Measurements from ENCODE around the gene TACC2. TPM values are rescaled to one million over a fixed set of nuclear protein-coding genes. Genes with fewer than 3 reads are reported as not detected.

TACC2 gene
- total RNA-seq, 4 donors from 2014 or later, result 63.1 to 102 (median 74.9) TPM

GRCh38 chr10:122163174-122164022, 174.4 kb downstream of the TACC2 start:
- Histone ChIP-seq H3K4me1 (peaks cover 0 to 98% (median 13%) of the 10 kb centered on the region in 3 donors), H3K27me3 (no peaks in the 10 kb centered on the region), H3K9me3 (no peaks in the 10 kb centered on the region), H3K27ac (peak overlapping the region in 3 of 4 donors; percentile 66 to 87 (median 83)), H3K4me3 (peak overlapping the region; percentile 20 to 57), H3K36me3 (no peaks in the 10 kb centered on the region)
- ATAC-seq, result peak; percentile 17
- 0% methylated on average over 2 of the region's 89 CpGs; no CpG with 5 or more reads in 1 of the 2 donors for WGBS, 2 donors (ENCODE audit: low coverage in 1 of 2)
- no peak for TF ChIP-seq POLR2AphosphoS5 (IDR thresholded peaks at IDR 0.05)
- TF ChIP-seq POLR2A (IDR thresholded peaks at IDR 0.05), result no peak
- no peak for TF ChIP-seq EP300 (IDR thresholded peaks at IDR 0.05)
- TF ChIP-seq CTCF (IDR thresholded peaks at IDR 0.05), result no peak

- H3K9me3 ChIP-seq, result no peaks in the 10 kb centered on the region
- peak; percentile 50 for ATAC-seq
- peak in 1 of 4 experiments; percentile 23 for TF ChIP-seq CTCF (IDR thresholded peaks at IDR 0.05)
- TF ChIP-seq EP300 (IDR thresholded peaks at IDR 0.05), result no peak
- WGBS, 2 donors (ENCODE audit: low coverage in 1 of 2), result no CpG with 5 or more reads among the region's 25 CpGs
- H3K36me3 ChIP-seq, result no peaks in the 10 kb centered on the region
- H3K27ac ChIP-seq, result peak overlapping the region in 3 of 4 donors; percentile 66 to 87 (median 83)
- peak overlapping the region; percentile 20 to 57 for H3K4me3 ChIP-seq
- peaks cover 0 to 100% (median 13%) of the 10 kb centered on the region in 3 donors for H3K4me1 ChIP-seq
- no peaks in the 10 kb centered on the region for H3K27me3 ChIP-seq
These were observed 175.1 kb downstream of the TACC2 start for GRCh38 chr10:122164023-122164601.

- Histone ChIP-seq H3K27ac (peak overlapping the region in 3 of 4 donors; percentile 66 to 87 (median 83)), H3K9me3 (no peaks in the 10 kb centered on the region), H3K4me3 (peak overlapping the region in 1 of 2 donors; percentile 57), H3K36me3 (no peaks in the 10 kb centered on the region), H3K27me3 (no peaks in the 10 kb centered on the region), H3K4me1 (peaks cover 0 to 100% (median 13%) of the 10 kb centered on the region in 3 donors)
- TF ChIP-seq CTCF (IDR thresholded peaks at IDR 0.05), result no peak
- no peak for TF ChIP-seq POLR2A (IDR thresholded peaks at IDR 0.05)
- TF ChIP-seq EP300 (IDR thresholded peaks at IDR 0.05), result no peak
- TF ChIP-seq POLR2AphosphoS5 (IDR thresholded peaks at IDR 0.05), result no peak
- ATAC-seq, result no peak
- WGBS, 2 donors (ENCODE audit: low coverage in 1 of 2), result 27 to 74% methylated on average over 16 to 17 of the region's 17 CpGs
These were observed 176.0 kb downstream of the TACC2 start for GRCh38 chr10:122164815-122165483.

GRCh38 chr10:122165484-122166276, 176.7 kb downstream of the TACC2 start:
- TF ChIP-seq EP300 (IDR thresholded peaks at IDR 0.05) (no peak), CTCF (IDR thresholded peaks at IDR 0.05) (no peak), POLR2AphosphoS5 (IDR thresholded peaks at IDR 0.05) (no peak), POLR2A (IDR thresholded peaks at IDR 0.05) (no peak)
- peak overlapping the region in 3 of 4 donors; percentile 66 to 87 (median 83) for H3K27ac ChIP-seq
- no peak for ATAC-seq
- no peak overlapping the region for H3K4me3 ChIP-seq
- H3K36me3 ChIP-seq, result no peaks in the 10 kb centered on the region
- no peaks in the 10 kb centered on the region for H3K27me3 ChIP-seq
- WGBS, 2 donors (ENCODE audit: low coverage in 1 of 2), result 61 to 75% methylated on average over 11 to 12 of the region's 13 CpGs
- H3K9me3 ChIP-seq, result no peaks in the 10 kb centered on the region
- H3K4me1 ChIP-seq, result peaks cover 0 to 100% (median 17%) of the 10 kb centered on the region in 3 donors

All from gastroesophageal sphincter (tissue), 4 donors.